ENCODE measurements around the gene RASSF5. TPM values are rescaled to one million over a fixed set of nuclear protein-coding genes. Genes with fewer than 3 reads are reported as not detected.

The RASSF5 gene
- total RNA-seq, 1 donor from 2014 or later = 1.2 TPM

DNA sequence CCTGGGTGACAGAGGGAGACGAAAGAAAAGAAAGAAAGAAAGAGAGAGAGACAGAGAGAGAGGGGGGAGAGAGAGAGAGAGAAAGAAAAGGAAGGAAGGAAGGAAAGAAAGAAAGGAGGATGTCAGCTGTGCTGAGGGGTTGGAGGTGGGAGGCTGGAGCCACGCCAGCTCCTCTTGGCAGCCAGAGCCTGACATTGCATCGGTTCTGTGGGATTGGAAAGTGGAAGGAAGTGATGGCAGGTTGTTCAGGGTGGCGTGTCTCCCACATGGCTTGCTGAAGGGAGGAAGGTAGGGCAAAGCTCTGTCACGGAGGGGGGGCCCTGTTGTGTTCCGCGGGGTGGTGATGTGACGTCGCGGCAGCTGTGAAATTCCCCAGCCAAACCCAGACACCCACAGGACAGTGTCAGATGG lies 74.2 kb downstream of the RASSF5 start:
- no peaks in the 10 kb centered on the region for H3K9me3 Mint-ChIP-seq (ENCODE audit: unreplicated experiment)
- no peak overlapping the region for H3K4me3 Mint-ChIP-seq (ENCODE audit: unreplicated experiment)
- peaks cover 2% of the 10 kb centered on the region for H3K36me3 Mint-ChIP-seq (ENCODE audit: low read depth, unreplicated experiment)
- no peak for DNase-seq (ENCODE audit: low spot score)
- H3K27ac Mint-ChIP-seq (ENCODE audit: unreplicated experiment) = no peak overlapping the region
- peaks cover 6% of the 10 kb centered on the region for H3K27me3 Mint-ChIP-seq (ENCODE audit: unreplicated experiment)
- peaks cover under 1% of the 10 kb centered on the region for H3K4me1 Mint-ChIP-seq (ENCODE audit: unreplicated experiment)
- TF ChIP-seq, protein P1, sequence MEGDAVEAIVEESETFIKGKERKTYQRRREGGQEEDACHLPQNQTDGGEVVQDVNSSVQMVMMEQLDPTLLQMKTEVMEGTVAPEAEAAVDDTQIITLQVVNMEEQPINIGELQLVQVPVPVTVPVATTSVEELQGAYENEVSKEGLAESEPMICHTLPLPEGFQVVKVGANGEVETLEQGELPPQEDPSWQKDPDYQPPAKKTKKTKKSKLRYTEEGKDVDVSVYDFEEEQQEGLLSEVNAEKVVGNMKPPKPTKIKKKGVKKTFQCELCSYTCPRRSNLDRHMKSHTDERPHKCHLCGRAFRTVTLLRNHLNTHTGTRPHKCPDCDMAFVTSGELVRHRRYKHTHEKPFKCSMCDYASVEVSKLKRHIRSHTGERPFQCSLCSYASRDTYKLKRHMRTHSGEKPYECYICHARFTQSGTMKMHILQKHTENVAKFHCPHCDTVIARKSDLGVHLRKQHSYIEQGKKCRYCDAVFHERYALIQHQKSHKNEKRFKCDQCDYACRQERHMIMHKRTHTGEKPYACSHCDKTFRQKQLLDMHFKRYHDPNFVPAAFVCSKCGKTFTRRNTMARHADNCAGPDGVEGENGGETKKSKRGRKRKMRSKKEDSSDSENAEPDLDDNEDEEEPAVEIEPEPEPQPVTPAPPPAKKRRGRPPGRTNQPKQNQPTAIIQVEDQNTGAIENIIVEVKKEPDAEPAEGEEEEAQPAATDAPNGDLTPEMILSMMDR (IDR thresholded peaks at IDR 0.05; ENCODE audit: unreplicated experiment) = no peak

DNA sequence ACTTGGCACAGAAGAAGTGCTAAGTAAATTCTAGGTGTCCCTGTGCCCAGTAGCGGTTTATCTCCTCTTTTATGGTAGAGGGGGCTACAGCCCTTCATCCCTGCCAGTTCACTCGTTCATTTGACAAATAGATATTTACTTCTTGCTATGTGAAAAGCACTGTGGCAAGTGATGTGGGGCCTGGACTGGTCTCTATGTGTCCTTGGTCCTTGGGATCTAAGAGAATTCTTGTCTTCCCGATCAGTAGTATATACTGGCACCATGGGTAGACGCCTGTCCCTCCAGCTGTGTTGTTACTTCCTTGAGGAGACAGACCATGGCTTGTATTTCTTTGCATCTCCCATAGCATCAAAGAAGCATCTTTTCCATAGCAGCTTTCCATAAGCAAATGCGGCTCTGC lies 75.2 kb downstream of the RASSF5 start:
- no peak for DNase-seq (ENCODE audit: low spot score)
- H3K4me1 Mint-ChIP-seq (ENCODE audit: unreplicated experiment) = no peaks in the 10 kb centered on the region
- H3K9me3 Mint-ChIP-seq (ENCODE audit: unreplicated experiment) = no peaks in the 10 kb centered on the region
- H3K36me3 Mint-ChIP-seq (ENCODE audit: low read depth, unreplicated experiment) = peaks cover 4% of the 10 kb centered on the region
- no peak overlapping the region for H3K4me3 Mint-ChIP-seq (ENCODE audit: unreplicated experiment)
- H3K27ac Mint-ChIP-seq (ENCODE audit: unreplicated experiment) = no peak overlapping the region
- TF ChIP-seq, protein P1 (IDR thresholded peaks at IDR 0.05; ENCODE audit: unreplicated experiment) = no peak
- peaks cover 5% of the 10 kb centered on the region for H3K27me3 Mint-ChIP-seq (ENCODE audit: unreplicated experiment)

DNA sequence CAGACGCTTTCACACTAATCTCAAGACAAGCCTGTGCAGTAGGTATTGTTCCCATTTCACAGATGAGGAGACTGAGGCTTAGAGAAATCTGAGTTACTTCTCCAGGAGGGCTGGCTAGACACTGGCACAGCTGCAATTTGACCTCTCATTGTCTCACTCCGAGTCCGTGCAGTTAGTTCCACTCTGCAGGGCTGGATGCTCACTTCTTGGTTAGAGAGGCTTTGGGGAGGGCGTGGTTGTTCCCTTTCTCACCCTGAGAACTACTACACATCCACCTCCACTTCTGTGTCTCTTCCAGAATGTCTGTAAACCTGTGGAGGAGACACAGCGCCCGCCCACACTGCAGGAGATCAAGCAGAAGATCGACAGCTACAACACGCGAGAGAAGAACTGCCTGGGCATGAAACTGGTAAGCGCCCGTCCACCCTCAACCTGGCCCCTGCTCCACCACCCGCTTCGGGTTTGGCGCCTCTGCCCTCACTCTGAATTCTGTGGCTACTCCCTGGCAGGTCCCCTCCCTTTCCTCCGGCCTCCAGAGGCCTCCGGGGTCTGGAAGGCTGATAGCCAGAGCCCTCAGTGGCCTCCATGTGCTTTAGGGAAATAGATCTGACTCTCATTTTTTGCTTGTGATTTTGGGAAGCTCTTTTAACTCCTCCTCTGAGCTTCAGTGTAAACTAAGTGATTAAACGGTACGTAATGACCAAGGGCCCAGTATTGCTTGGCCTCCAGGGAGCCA lies 75.8 kb downstream of the RASSF5 start:
- H3K27me3 Mint-ChIP-seq (ENCODE audit: unreplicated experiment) = peaks cover 5% of the 10 kb centered on the region
- H3K36me3 Mint-ChIP-seq (ENCODE audit: low read depth, unreplicated experiment) = peaks cover 4% of the 10 kb centered on the region
- no peak overlapping the region for H3K27ac Mint-ChIP-seq (ENCODE audit: unreplicated experiment)
- TF ChIP-seq, protein P1 (IDR thresholded peaks at IDR 0.05; ENCODE audit: unreplicated experiment) = no peak
- H3K9me3 Mint-ChIP-seq (ENCODE audit: unreplicated experiment) = no peaks in the 10 kb centered on the region
- no peaks in the 10 kb centered on the region for H3K4me1 Mint-ChIP-seq (ENCODE audit: unreplicated experiment)
- no peak for DNase-seq (ENCODE audit: low spot score)
- H3K4me3 Mint-ChIP-seq (ENCODE audit: unreplicated experiment) = no peak overlapping the region

DNA sequence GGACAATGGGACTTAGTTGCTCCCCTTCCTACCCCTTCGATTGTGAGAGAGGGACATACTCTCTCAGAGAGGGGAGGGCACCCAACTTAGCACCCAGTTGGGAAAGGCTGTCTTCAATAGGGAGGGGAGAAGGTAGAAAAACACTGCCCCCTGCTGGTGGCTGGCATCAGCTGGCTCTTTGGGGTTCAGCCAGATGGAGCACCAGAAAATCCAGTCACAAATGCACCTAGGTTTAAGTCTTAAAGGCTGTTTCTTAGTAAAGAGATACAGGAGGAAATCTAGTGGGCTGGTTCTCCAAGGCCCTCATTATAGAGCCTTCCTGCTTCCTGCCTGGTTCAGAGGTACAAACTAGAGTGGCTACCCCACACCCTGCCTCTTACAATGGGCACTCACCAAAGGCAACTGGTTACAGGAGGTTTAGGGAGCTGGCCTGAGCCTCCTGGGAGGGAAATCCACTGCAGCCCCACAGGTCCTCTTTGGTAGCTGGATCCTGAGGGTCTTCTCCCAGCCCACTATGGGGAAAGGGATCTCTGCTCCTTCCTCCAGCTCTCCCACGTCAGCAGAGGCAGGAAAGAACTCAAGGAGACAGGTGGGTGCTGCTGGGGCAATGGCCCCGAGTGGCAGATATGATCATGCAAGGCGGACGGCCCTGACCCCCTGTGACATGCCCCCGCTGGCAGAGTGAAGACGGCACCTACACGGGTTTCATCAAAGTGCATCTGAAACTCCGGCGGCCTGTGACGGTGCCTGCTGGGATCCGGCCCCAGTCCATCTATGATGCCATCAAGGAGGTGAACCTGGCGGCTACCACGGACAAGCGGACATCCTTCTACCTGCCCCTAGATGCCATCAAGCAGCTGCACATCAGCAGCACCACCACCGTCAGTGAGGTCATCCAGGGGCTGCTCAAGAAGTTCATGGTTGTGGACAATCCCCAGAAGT lies 76.6 kb downstream of the RASSF5 start:
- DNase-seq (ENCODE audit: low spot score) = peak; percentile 74
- no peak overlapping the region for H3K4me3 Mint-ChIP-seq (ENCODE audit: unreplicated experiment)
- no peaks in the 10 kb centered on the region for H3K9me3 Mint-ChIP-seq (ENCODE audit: unreplicated experiment)
- peaks cover 4% of the 10 kb centered on the region for H3K36me3 Mint-ChIP-seq (ENCODE audit: low read depth, unreplicated experiment)
- H3K4me1 Mint-ChIP-seq (ENCODE audit: unreplicated experiment) = no peaks in the 10 kb centered on the region
- peaks cover 5% of the 10 kb centered on the region for H3K27me3 Mint-ChIP-seq (ENCODE audit: unreplicated experiment)
- TF ChIP-seq, protein P1 (IDR thresholded peaks at IDR 0.05; ENCODE audit: unreplicated experiment) = peak; percentile 89
- no peak overlapping the region for H3K27ac Mint-ChIP-seq (ENCODE audit: unreplicated experiment)
